ENCODE measurements around the gene SZRD1. TPM values are rescaled to one million over a fixed set of nuclear protein-coding genes. Genes with fewer than 3 reads are reported as not detected.

The SZRD1 gene
- total and polyA plus RNA-seq, 2 donors (not counting 1 experiment from before 2014, with no cell fraction given): 92.4 to 110 TPM

- ChIA-PET POLR2A (no interaction called here), CTCF (no interaction called here)
- Histone ChIP-seq H3K9ac (ENCODE audit: low read length) (no peak overlapping the region), H3K27ac (ENCODE audit: low read length in 2 of 2) (peak overlapping the region; percentile 16 to 27), H3K4me2 (replicated peaks; ENCODE audit: low read depth, low read length, poor library complexity, severe bottlenecking) (no peak overlapping the region), H3K79me2 (ENCODE audit: control insufficient read depth, insufficient read depth, low read length) (peaks cover 75% of the 10 kb centered on the region), H3K36me3 (replicated peaks in 1 of 2; ENCODE audit: control extremely low read depth in 1 of 2, control insufficient read depth in 1 of 2, extremely low read depth in 1 of 2, insufficient read depth in 2 of 2, low read length in 1 of 2) (peaks cover 2 to 48% of the 10 kb centered on the region in 2 experiments), H4K20me1 (ENCODE audit: control insufficient read depth, insufficient read depth, low read length, poor library complexity, severe bottlenecking) (peaks cover 95% of the 10 kb centered on the region), H3K27me3 (replicated peaks in 1 of 4; ENCODE audit: control extremely low read depth in 1 of 4, control insufficient read depth in 3 of 4, insufficient read depth in 4 of 4, low read length in 3 of 4) (no peaks in the 10 kb centered on the region), H3K4me3 (ENCODE audit: control extremely low read depth in 1 of 5, extremely low read depth in 1 of 5, insufficient read depth in 1 of 5, low read depth in 2 of 5, low read length in 4 of 5) (no peak overlapping the region), H3K4me1 (ENCODE audit: control insufficient read depth in 2 of 2, insufficient read depth in 2 of 2, low read length in 2 of 2) (peaks cover 38 to 47% of the 10 kb centered on the region in 2 donors), H2AFZ (ENCODE audit: insufficient read depth, low read depth, low read length, poor library complexity, severe bottlenecking) (no peak overlapping the region), H3K9me3 (ENCODE audit: control extremely low read depth in 1 of 3, control insufficient read depth in 2 of 3, insufficient read depth in 1 of 3, low read length in 2 of 3) (no peaks in the 10 kb centered on the region)
- Mint-ChIP-seq H3K4me3 (no peak overlapping the region), H3K4me1 (peaks cover 53% of the 10 kb centered on the region), H3K27ac (no peak overlapping the region), H3K9me3 (ENCODE audit: insufficient read depth) (no peaks in the 10 kb centered on the region), H3K27me3 (no peaks in the 10 kb centered on the region)
- TF ChIP-seq EZH2 (IDR thresholded peaks at IDR 0.05; ENCODE audit: borderline replicate concordance, insufficient read depth, low read depth, low read length, poor library complexity, severe bottlenecking) (no peak), CTCF (IDR thresholded peaks at IDR 0.05) (no peak)
- 60% methylated on average over 3 of the region's 3 CpGs for WGBS (ENCODE audit: insufficient coverage)
- no peak for ATAC-seq (ENCODE audit: low read depth)
- no peak for DNase-seq
- intact Hi-C loops (cut with micrococcal nuclease): no loop called here
These were observed 24.4 kb downstream of the SZRD1 start for GRCh38 chr1:16391411-16391810.

GRCh38 chr1:16392740-16393569 is 25.9 kb downstream of the SZRD1 start:
- Histone ChIP-seq H3K27me3 (replicated peaks in 1 of 4; ENCODE audit: control extremely low read depth in 1 of 4, control insufficient read depth in 3 of 4, insufficient read depth in 4 of 4, low read length in 3 of 4) (no peaks in the 10 kb centered on the region), H3K4me3 (ENCODE audit: control extremely low read depth in 1 of 5, extremely low read depth in 1 of 5, insufficient read depth in 1 of 5, low read depth in 2 of 5, low read length in 4 of 5) (no peak overlapping the region), H3K27ac (ENCODE audit: low read length in 2 of 2) (no peak overlapping the region), H3K79me2 (ENCODE audit: control insufficient read depth, insufficient read depth, low read length) (peaks cover 63% of the 10 kb centered on the region), H3K9ac (ENCODE audit: low read length) (no peak overlapping the region), H3K4me2 (replicated peaks; ENCODE audit: low read depth, low read length, poor library complexity, severe bottlenecking) (no peak overlapping the region), H3K9me3 (ENCODE audit: control extremely low read depth in 1 of 3, control insufficient read depth in 2 of 3, insufficient read depth in 1 of 3, low read length in 2 of 3) (no peaks in the 10 kb centered on the region), H3K4me1 (ENCODE audit: control insufficient read depth in 2 of 2, insufficient read depth in 2 of 2, low read length in 2 of 2) (peaks cover 23 to 32% of the 10 kb centered on the region in 2 donors), H4K20me1 (ENCODE audit: control insufficient read depth, insufficient read depth, low read length, poor library complexity, severe bottlenecking) (peaks cover 90% of the 10 kb centered on the region), H2AFZ (ENCODE audit: insufficient read depth, low read depth, low read length, poor library complexity, severe bottlenecking) (no peak overlapping the region), H3K36me3 (replicated peaks in 1 of 2; ENCODE audit: control extremely low read depth in 1 of 2, control insufficient read depth in 1 of 2, extremely low read depth in 1 of 2, insufficient read depth in 2 of 2, low read length in 1 of 2) (peaks cover 2 to 62% of the 10 kb centered on the region in 2 experiments)
- Mint-ChIP-seq H3K27ac (no peak overlapping the region), H3K9me3 (ENCODE audit: insufficient read depth) (no peaks in the 10 kb centered on the region), H3K4me3 (no peak overlapping the region), H3K4me1 (peaks cover 40% of the 10 kb centered on the region), H3K27me3 (no peaks in the 10 kb centered on the region)
- ChIA-PET CTCF (no interaction called here), POLR2A (interaction anchor here (0.6 kb wide), 1 partner anchor 12 kb away, joined by 3 read pairs; no protein-coding TSS in a partner anchor)
- DNase-seq (no peak), ATAC-seq (ENCODE audit: low read depth) (no peak)
- TF ChIP-seq EZH2 (IDR thresholded peaks at IDR 0.05; ENCODE audit: borderline replicate concordance, insufficient read depth, low read depth, low read length, poor library complexity, severe bottlenecking): no peak
- TF ChIP-seq CTCF (IDR thresholded peaks at IDR 0.05): no peak
- WGBS (ENCODE audit: insufficient coverage): 93% methylated on average over 20 of the region's 21 CpGs
- intact Hi-C loops (cut with micrococcal nuclease): no loop called here

All from B cell (primary cell).